Duodenal mucosa (tissue), 2 donors: ENCODE measurements around the gene GPR65.

ENCODE experiments used
- H3K27ac ChIP-seq: one replicate; pipeline ENCODE4 v1.7.0; 2013; ENCODE audit warnings: low read depth, low read length
- H3K27me3 ChIP-seq, 2 donors: one replicate each; pipeline ENCODE4 v1.7.0; 2013; ENCODE audit warnings: low read length in 2 of 2, control low read depth in 1 of 2; ENCODE audit not compliant: insufficient read depth in 2 of 2, control insufficient read depth in 1 of 2
- H3K36me3 ChIP-seq, 2 donors: one replicate each; pipeline ENCODE4 v1.7.0; 2013; ENCODE audit warnings: low read length in 2 of 2, control low read depth in 1 of 2; ENCODE audit not compliant: insufficient read depth in 2 of 2, control insufficient read depth in 1 of 2
- H3K4me1 ChIP-seq, 2 donors: one replicate each; pipeline ENCODE4 v1.7.0; 2013; ENCODE audit warnings: low read length in 2 of 2, control low read depth in 1 of 2; ENCODE audit not compliant: insufficient read depth in 2 of 2, control insufficient read depth in 1 of 2
- H3K4me3 ChIP-seq, 2 donors: one replicate each; pipeline ENCODE4 v1.7.0; 2013; ENCODE audit warnings: low read length in 2 of 2, low read depth in 1 of 2
- H3K9ac ChIP-seq, 2 donors: one replicate each; pipeline ENCODE4 v1.7.0; 2013; ENCODE audit warnings: low read length in 2 of 2, low read depth in 1 of 2
- H3K9me3 ChIP-seq, 2 donors: one replicate each; pipeline ENCODE4 v1.7.0; 2013; ENCODE audit warnings: low read length in 2 of 2, control low read depth in 1 of 2; ENCODE audit not compliant: control insufficient read depth in 1 of 2

Gene GPR65

GRCh38 chr14:88049936-88050335 is 45.0 kb downstream of the GPR65 start:
- H3K27me3 ChIP-seq: no peaks in the 10 kb centered on the region
- H3K4me3 ChIP-seq: no peak overlapping the region
- no peak overlapping the region for H3K9ac ChIP-seq
- no peaks in the 10 kb centered on the region for H3K9me3 ChIP-seq
- H3K4me1 ChIP-seq: peaks cover 3 to 11% of the 10 kb centered on the region in 2 donors
- H3K36me3 ChIP-seq: no peaks in the 10 kb centered on the region
- H3K27ac ChIP-seq: no peak overlapping the region

- H3K27ac ChIP-seq: no peak overlapping the region
- no peaks in the 10 kb centered on the region for H3K9me3 ChIP-seq
- no peak overlapping the region for H3K9ac ChIP-seq
- H3K4me3 ChIP-seq: no peak overlapping the region
- no peaks in the 10 kb centered on the region for H3K36me3 ChIP-seq
- H3K27me3 ChIP-seq: no peaks in the 10 kb centered on the region
- peaks cover 0 to 6% of the 10 kb centered on the region in 2 donors for H3K4me1 ChIP-seq
Observed at GRCh38 chr14:88060576-88060975, 55.6 kb downstream of the GPR65 start.

- Histone ChIP-seq H3K9me3 (no peaks in the 10 kb centered on the region), H3K4me1 (peaks cover 0 to 6% of the 10 kb centered on the region in 2 donors), H3K27me3 (no peaks in the 10 kb centered on the region), H3K27ac (no peak overlapping the region), H3K36me3 (no peaks in the 10 kb centered on the region), H3K4me3 (no peak overlapping the region), H3K9ac (no peak overlapping the region)
Observed at GRCh38 chr14:88063811-88064210, 58.9 kb downstream of the GPR65 start.
